ENCODE measurements around the gene PSME2. TPM values are rescaled to one million over a fixed set of nuclear protein-coding genes. Genes with fewer than 3 reads are reported as not detected.

PSME2 gene
- total and polyA plus RNA-seq, 2 of the 13 experiments (the other 11 are each of a cell fraction or from before 2014, with no cell fraction given): 332 to 716 TPM

DNA sequence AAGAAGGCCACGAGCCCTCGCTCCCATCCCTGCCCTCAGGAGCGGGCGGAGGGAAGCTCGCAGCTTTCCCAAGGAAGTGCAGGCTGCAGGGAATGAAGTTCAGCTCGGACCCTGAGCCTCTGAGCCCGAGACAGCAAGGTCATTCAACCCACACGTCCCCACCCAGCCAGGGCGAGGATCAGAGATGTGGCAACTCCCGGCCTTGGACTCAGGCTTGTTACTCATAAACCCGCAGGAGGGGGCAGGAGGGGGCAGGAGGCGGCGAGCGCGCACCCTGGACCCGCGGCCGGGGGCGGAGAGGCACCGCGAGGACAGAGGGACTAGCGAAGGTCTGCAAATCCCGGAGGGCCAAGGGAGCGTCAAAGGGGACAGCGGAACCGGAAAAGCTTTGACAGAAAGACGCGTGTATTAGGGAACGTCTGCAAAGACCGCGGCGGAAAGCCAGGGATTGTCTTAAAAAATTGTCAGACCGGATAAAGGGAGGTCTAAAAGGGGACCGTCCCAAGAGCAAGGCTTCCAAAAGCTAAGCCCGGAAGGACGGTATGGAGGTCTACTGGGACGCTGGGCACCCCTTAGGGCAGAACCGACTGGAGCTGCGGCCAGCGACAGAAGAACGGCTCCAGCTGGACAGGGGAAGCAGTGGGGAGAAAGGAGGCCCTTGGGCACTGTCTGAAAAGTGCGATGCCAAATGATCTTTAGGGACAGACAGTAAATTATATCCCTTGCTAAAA is 32.4 kb downstream of the PSME2 start (continued):
- TF ChIP-seq, protein P1, sequence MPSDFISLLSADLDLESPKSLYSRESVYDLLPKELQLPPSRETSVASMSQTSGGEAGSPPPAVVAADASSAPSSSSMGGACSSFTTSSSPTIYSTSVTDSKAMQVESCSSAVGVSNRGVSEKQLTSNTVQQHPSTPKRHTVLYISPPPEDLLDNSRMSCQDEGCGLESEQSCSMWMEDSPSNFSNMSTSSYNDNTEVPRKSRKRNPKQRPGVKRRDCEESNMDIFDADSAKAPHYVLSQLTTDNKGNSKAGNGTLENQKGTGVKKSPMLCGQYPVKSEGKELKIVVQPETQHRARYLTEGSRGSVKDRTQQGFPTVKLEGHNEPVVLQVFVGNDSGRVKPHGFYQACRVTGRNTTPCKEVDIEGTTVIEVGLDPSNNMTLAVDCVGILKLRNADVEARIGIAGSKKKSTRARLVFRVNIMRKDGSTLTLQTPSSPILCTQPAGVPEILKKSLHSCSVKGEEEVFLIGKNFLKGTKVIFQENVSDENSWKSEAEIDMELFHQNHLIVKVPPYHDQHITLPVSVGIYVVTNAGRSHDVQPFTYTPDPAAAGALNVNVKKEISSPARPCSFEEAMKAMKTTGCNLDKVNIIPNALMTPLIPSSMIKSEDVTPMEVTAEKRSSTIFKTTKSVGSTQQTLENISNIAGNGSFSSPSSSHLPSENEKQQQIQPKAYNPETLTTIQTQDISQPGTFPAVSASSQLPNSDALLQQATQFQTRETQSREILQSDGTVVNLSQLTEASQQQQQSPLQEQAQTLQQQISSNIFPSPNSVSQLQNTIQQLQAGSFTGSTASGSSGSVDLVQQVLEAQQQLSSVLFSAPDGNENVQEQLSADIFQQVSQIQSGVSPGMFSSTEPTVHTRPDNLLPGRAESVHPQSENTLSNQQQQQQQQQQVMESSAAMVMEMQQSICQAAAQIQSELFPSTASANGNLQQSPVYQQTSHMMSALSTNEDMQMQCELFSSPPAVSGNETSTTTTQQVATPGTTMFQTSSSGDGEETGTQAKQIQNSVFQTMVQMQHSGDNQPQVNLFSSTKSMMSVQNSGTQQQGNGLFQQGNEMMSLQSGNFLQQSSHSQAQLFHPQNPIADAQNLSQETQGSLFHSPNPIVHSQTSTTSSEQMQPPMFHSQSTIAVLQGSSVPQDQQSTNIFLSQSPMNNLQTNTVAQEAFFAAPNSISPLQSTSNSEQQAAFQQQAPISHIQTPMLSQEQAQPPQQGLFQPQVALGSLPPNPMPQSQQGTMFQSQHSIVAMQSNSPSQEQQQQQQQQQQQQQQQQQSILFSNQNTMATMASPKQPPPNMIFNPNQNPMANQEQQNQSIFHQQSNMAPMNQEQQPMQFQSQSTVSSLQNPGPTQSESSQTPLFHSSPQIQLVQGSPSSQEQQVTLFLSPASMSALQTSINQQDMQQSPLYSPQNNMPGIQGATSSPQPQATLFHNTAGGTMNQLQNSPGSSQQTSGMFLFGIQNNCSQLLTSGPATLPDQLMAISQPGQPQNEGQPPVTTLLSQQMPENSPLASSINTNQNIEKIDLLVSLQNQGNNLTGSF (CRISPR knock-in tag; IDR thresholded peaks at IDR 0.05): no peak
- TF ChIP-seq SYNCRIP (IDR thresholded peaks at IDR 0.05; ENCODE audit: insufficient read depth, low read depth, low read length) (no peak), CEBPB (IDR thresholded peaks at IDR 0.05; ENCODE audit: borderline replicate concordance, low read depth, low read length) (peak; percentile 100), TFDP1 (CRISPR knock-in tag; IDR thresholded peaks at IDR 0.05; ENCODE audit: borderline replicate concordance) (peak; percentile 95; the same call in 1 of the 2 replicates), CBX5 (CRISPR knock-in tag; IDR thresholded peaks at IDR 0.05; ENCODE audit: borderline replicate concordance) (peak; percentile 99), ZSCAN20 (CRISPR knock-in tag; IDR thresholded peaks at IDR 0.05; ENCODE audit: borderline replicate concordance) (peak; percentile 25; the same call in 1 of the 2 replicates), EED (CRISPR knock-in tag; IDR thresholded peaks at IDR 0.05) (peak; percentile 89), U2AF2 (IDR thresholded peaks at IDR 0.05; ENCODE audit: low read depth, low read length) (no peak; the same call in 1 of the 2 replicates), CENPBD1 (CRISPR knock-in tag; IDR thresholded peaks at IDR 0.05; ENCODE audit: borderline replicate concordance, low read depth) (no peak), HCFC1 (IDR thresholded peaks at IDR 0.05; ENCODE audit: low read depth, low read length) (peak; percentile 23; the same call in 1 of the 2 replicates), PRMT3 (CRISPR knock-in tag; IDR thresholded peaks at IDR 0.05; ENCODE audit: borderline replicate concordance, low read depth) (no peak), NFYB (CRISPR knock-in tag; IDR thresholded peaks at IDR 0.05) (peak; percentile 53), RELA (CRISPR knock-in tag; IDR thresholded peaks at IDR 0.05) (peak; percentile 94), ZNF777 (CRISPR knock-in tag; IDR thresholded peaks at IDR 0.05) (peak; percentile 75), RERE (CRISPR knock-in tag; IDR thresholded peaks at IDR 0.05; ENCODE audit: low read depth) (peak; percentile 93)
